Activated naive CD4-positive, alpha-beta T cell treated with anti-CD3 and anti-CD28 coated beads, Interleukin-2, amount 50 U/mL, for 24 hours (primary cell): ENCODE results near the gene SPATA20.

Experiments
- H3K27ac Mint-ChIP-seq: one replicate; pipeline ENCODE4 v1.8.0; 2021; ENCODE audit warnings: mild to moderate bottlenecking, mixed read lengths
- H3K27me3 Mint-ChIP-seq: one replicate; pipeline ENCODE4 v1.8.0; 2021; ENCODE audit warnings: mixed read lengths
- H3K36me3 Mint-ChIP-seq: one replicate; pipeline ENCODE4 v1.8.0; 2021; ENCODE audit warnings: mixed read lengths
- H3K4me1 Mint-ChIP-seq: one replicate; pipeline ENCODE4 v1.8.0; 2021; ENCODE audit warnings: mixed read lengths
- H3K4me3 Mint-ChIP-seq: one replicate; pipeline ENCODE4 v1.8.0; 2021; ENCODE audit warnings: mild to moderate bottlenecking, mixed read lengths
- H3K9me3 Mint-ChIP-seq: one replicate; pipeline ENCODE4 v1.8.0; 2021; ENCODE audit warnings: mixed read lengths

Gene SPATA20

DNA sequence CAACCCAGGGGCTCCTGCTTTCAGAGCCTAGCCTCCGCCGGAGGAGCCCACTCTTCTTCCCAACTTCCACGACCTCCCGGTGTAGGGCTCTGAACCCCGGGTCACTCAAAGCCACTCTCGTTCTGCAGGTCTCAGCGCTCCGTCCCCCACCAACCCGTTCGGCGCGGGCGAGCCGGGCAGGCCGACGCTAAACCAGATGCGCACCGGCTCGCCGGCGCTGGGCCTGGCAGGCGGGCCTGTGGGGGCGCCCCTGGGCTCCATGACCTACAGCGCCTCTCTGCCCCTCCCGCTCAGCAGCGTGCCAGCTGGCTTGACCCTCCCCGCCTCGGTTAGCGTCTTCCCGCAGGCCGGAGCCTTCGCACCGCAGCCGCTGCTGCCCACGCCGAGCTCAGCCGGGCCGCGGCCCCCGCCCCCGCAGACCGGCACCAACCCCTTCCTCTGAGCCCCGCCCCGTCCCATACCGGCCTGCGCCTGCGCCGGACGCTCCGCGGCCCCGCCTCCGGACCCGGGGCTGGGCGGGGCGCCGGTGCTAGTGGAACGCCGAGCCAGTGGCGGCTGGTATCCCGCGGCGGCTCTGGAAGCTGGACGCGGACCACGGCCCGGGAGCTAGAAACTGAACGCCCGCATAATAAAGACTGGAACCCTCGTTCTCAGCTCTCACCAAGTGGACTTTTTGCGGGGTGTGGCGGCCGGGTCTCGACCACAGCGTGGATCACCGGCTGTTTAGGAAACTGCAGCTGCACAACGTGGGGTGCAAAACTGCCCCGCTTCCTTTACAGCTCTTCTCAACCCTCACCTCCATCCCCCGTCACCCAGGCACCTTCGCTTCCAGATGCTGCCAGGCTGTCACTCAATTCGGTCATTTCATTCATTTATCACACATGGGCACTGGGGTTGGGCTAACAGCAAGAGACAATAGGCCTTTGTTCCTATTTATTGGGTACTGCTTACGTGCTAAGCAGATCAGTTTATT, 5.0 kb upstream of the SPATA20 start:
- Mint-ChIP-seq H3K4me3 (peak overlapping the region; percentile 84), H3K27ac (peak overlapping the region; percentile 46), H3K9me3 (no peaks in the 10 kb centered on the region), H3K27me3 (peaks cover 5% of the 10 kb centered on the region), H3K36me3 (no peaks in the 10 kb centered on the region), H3K4me1 (peaks cover 26% of the 10 kb centered on the region)

DNA sequence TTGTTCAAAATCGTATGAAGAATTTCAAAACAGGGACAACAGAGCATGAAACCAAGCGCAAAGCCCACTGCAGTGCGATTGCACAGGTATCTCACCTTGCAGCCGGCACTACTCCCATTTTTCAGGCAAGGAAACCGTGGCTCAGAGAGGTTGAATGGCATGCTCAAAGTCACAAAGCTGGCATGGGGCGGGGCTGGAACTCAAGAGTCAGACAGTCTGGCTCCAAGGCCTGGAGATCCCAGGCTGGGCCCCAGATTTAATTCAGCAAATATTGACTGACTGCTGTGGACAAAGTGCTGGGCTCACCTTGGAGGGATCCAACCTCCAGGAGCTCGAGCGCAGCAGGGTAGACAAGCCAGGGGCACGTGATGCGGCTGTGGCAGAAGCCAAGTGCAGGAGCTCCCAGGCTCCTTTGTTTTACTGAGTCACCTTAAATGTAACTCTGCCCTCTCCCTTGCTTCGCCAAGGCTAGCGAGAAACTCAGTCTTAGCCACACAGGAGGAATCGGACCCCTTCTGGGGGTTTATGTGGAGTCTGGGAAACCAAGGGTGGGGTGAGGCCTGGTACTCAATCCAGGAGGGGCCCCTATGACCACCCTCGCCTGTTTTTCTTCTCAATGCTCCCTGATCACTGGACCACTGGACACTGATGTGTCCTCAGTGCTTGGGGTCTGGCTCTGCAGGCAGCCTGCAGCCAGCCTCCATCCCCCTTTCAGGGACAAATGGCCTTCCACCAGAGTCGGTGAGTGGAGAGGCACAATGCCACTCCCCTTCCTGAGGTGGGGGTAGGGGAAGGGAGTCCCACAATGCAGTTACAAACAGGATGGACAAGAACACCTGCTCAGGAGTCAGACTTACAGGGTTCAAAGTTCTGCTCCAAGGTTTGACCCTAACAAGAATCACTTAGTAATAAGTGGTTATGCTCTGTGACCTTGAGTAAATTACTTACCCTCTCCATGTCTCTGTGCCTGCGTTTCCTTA, 3.9 kb upstream of the SPATA20 start:
- H3K4me1 Mint-ChIP-seq: peaks cover 26% of the 10 kb centered on the region
- H3K4me3 Mint-ChIP-seq: peak overlapping the region; percentile 84
- H3K36me3 Mint-ChIP-seq: no peaks in the 10 kb centered on the region
- peaks cover 5% of the 10 kb centered on the region for H3K27me3 Mint-ChIP-seq
- no peaks in the 10 kb centered on the region for H3K9me3 Mint-ChIP-seq
- H3K27ac Mint-ChIP-seq: no peak overlapping the region

DNA sequence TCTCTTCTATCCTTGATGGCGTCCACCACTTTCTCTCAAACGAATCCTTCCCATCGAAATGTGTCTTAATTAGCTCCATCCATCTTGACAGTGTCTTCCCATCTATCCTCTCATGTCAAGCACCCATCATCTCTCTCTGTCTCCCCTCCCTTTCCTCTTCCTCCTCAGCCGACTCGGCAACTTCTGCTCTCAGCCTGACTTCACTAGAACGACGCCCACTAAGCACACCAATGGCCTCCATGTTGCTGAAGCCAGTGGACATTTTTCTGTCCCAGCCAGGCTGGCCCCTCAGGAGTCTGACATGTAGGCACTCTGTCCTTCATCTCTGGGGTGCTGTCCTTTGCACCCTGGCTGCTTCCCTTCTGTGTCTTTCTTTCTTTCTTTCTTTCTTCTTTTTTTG, 2.5 kb upstream of the SPATA20 start:
- Mint-ChIP-seq H3K4me3 (no peak overlapping the region), H3K36me3 (no peaks in the 10 kb centered on the region), H3K27ac (peak overlapping the region; percentile 68), H3K4me1 (peaks cover 26% of the 10 kb centered on the region), H3K9me3 (no peaks in the 10 kb centered on the region), H3K27me3 (peaks cover 5% of the 10 kb centered on the region)

DNA sequence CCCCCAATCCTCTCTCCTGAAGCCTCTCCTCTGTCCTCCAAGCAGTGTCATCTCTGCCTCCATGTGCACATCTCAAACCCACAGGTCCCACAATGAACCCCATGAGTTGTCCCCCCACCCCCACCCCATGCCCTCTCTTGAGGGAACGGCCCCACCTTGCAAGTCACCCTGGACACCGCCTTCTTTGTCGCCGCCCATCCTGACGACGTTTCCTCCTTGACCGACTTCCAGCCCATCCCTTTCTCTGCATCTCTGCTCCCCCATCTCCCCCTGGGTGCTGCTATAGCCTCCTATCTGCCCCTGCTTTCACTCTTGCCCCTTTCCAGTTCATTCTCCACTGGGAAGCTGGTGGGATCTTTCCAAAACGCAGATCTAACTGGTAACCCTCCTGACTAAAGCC, 1.7 kb upstream of the SPATA20 start:
- H3K27me3 Mint-ChIP-seq: peaks cover 5% of the 10 kb centered on the region
- H3K27ac Mint-ChIP-seq: no peak overlapping the region
- H3K9me3 Mint-ChIP-seq: no peaks in the 10 kb centered on the region
- no peak overlapping the region for H3K4me3 Mint-ChIP-seq
- no peaks in the 10 kb centered on the region for H3K36me3 Mint-ChIP-seq
- H3K4me1 Mint-ChIP-seq: peaks cover 26% of the 10 kb centered on the region

DNA sequence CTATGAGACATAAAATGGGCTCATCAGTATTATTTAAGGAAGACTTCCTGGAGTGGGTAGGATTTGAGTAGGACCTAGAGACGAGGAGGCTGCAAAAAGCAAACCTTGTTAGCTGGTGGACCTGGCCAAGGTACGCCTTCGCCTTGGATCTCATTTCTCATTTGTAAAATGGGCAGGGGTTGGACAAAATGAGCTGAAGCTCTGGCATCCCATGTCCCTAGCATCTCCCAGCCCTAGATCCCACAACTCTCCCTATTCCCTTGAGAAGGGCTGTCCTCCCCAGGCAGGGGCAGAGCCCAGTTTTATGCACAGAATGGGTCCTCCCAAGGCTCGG, 306 bp upstream of the SPATA20 start:
- H3K27ac Mint-ChIP-seq: no peak overlapping the region

DNA sequence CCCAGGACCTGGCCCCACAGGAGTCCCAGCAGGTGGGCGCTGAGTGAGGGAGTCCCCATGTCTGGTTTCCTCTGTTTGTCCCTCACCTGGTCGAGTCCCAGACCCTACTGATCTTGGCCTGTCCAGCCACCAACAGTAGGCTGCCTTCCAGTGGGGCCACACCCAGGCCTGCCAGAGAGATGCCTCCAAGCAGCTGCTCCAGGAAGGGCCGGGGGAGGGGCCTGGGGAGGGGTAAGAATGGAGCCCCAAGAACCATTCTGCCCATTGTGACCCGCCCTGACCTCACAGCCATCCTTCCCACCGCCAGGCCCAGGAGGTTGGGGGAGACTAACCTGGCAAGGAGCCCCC, 736 bp downstream of the SPATA20 start:
- Mint-ChIP-seq H3K27me3 (peaks cover 5% of the 10 kb centered on the region), H3K4me1 (peaks cover 16% of the 10 kb centered on the region), H3K9me3 (no peaks in the 10 kb centered on the region), H3K4me3 (peak overlapping the region; percentile 57), H3K36me3 (no peaks in the 10 kb centered on the region), H3K27ac (no peak overlapping the region)

More for the DNA sequence above, 306 bp upstream of the SPATA20 start:
- Mint-ChIP-seq H3K9me3 (no peaks in the 10 kb centered on the region), H3K4me1 (peaks cover 24% of the 10 kb centered on the region), H3K36me3 (no peaks in the 10 kb centered on the region), H3K27me3 (peaks cover 5% of the 10 kb centered on the region), H3K4me3 (peak overlapping the region; percentile 26)

DNA sequence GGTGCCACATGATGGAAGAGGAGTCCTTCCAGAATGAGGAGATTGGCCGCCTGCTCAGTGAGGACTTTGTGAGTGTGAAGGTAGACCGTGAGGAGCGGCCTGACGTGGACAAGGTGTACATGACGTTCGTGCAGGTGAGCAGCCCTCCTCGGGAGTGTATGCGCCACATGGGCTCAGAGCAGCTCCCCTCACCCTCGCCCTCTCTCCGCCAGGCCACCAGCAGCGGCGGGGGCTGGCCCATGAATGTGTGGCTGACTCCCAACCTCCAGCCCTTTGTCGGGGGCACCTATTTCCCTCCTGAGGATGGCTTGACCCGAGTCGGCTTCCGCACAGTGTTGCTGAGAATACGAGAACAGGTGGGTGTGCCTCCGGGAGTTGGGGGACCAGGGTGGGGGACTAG, 1.9 kb downstream of the SPATA20 start:
- no peaks in the 10 kb centered on the region for H3K9me3 Mint-ChIP-seq
- H3K36me3 Mint-ChIP-seq: no peaks in the 10 kb centered on the region
- H3K27ac Mint-ChIP-seq: no peak overlapping the region
- H3K4me3 Mint-ChIP-seq: no peak overlapping the region
- peaks cover 3% of the 10 kb centered on the region for H3K27me3 Mint-ChIP-seq
- H3K4me1 Mint-ChIP-seq: peaks cover 16% of the 10 kb centered on the region

DNA sequence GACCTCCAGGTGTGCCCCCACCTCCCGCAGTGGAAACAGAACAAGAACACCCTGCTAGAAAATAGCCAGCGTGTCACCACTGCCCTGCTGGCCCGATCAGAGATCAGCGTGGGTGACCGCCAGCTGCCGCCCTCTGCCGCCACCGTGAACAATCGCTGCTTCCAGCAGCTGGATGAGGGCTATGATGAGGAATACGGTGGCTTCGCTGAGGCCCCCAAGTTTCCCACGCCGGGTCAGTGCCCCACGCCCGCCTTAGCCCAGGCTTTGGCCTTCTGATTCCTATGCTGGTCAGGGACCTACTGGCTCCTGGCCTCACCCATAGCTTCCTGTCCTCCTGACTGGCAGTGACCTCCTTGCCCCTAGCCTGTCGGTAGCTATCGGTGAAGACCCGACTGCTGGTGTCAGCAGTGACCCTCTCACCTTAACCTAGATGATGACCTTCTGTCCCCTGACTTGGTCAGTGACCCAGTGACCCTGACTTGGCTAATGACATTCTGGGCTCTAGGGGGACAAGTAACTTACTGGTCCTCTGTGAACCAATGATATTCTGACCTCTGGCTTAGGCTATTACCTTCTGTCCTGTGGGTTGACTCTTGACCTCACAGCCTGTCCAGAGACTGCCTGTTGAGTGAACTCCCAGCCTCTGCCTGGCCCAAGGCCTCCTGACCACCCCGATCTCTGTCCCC, 2.4 kb downstream of the SPATA20 start:
- H3K9me3 Mint-ChIP-seq: no peaks in the 10 kb centered on the region
- H3K27ac Mint-ChIP-seq: no peak overlapping the region
- H3K4me1 Mint-ChIP-seq: peaks cover 12% of the 10 kb centered on the region
- H3K36me3 Mint-ChIP-seq: no peaks in the 10 kb centered on the region
- H3K4me3 Mint-ChIP-seq: no peak overlapping the region
- no peaks in the 10 kb centered on the region for H3K27me3 Mint-ChIP-seq

DNA sequence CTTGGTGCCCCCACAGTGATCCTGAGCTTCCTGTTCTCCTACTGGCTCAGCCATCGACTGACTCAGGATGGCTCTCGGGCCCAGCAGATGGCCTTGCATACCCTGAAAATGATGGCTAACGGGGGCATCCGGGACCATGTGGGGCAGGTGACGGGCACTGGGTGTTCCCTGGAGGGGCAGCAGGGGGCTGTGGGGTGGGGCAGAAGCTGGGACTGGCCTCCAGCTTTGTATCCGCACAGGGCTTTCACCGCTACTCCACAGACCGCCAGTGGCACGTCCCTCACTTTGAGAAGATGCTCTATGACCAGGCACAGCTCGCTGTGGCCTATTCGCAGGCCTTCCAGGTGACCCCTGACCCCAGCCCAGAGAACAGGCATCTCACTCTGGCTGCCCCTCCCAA, 3.0 kb downstream of the SPATA20 start:
- H3K27ac Mint-ChIP-seq: no peak overlapping the region
- peaks cover 9% of the 10 kb centered on the region for H3K4me1 Mint-ChIP-seq
- no peaks in the 10 kb centered on the region for H3K27me3 Mint-ChIP-seq
- no peak overlapping the region for H3K4me3 Mint-ChIP-seq
- no peaks in the 10 kb centered on the region for H3K36me3 Mint-ChIP-seq
- H3K9me3 Mint-ChIP-seq: no peaks in the 10 kb centered on the region

DNA sequence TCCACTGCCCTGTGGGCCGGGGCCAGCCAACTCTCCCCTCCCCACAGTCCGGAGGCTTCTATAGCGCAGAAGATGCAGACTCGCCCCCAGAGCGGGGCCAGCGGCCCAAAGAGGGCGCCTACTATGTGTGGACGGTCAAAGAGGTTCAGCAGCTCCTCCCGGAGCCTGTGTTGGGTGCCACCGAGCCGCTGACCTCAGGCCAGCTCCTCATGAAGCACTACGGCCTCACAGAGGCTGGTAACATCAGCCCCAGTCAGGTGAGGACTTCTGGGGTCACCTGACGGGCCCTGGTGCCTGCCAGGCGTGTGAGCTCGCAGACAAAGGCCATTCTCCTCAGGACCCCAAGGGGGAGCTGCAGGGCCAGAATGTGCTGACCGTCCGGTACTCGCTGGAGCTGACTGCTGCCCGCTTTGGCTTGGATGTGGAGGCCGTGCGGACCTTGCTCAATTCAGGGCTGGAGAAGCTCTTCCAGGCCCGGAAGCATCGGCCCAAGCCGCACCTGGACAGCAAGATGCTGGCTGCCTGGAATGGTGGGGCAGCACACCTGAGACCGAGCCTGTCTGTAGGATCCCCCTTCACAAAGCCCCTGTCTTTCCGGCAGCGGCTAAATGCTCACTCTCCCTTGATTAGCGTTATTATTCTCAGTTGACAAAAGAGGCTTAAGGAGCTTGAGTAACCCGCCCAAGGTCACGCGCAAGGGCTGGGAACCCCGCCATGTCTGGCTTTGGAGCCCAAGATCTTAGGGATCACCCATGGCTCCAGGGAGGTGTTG, 3.9 kb downstream of the SPATA20 start:
- Mint-ChIP-seq H3K27ac (no peak overlapping the region), H3K36me3 (peaks cover 2% of the 10 kb centered on the region), H3K4me3 (no peak overlapping the region), H3K9me3 (no peaks in the 10 kb centered on the region), H3K4me1 (peaks cover 9% of the 10 kb centered on the region), H3K27me3 (no peaks in the 10 kb centered on the region)

DNA sequence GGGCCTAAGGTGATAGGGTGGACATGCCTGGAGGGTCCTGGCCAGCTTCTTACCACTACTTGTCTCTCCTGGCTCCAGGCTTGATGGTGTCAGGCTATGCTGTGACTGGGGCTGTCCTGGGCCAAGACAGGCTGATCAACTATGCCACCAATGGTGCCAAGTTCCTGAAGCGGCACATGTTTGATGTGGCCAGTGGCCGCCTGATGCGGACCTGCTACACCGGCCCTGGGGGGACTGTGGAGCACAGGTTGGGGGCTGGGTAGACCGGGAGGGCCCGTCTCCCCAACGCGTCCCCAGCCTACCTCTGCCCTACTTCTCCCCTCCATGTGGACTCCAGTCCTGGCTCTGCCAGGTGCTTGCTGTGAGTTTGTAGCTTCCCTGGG, 4.5 kb downstream of the SPATA20 start:
- H3K27me3 Mint-ChIP-seq: no peaks in the 10 kb centered on the region

DNA sequence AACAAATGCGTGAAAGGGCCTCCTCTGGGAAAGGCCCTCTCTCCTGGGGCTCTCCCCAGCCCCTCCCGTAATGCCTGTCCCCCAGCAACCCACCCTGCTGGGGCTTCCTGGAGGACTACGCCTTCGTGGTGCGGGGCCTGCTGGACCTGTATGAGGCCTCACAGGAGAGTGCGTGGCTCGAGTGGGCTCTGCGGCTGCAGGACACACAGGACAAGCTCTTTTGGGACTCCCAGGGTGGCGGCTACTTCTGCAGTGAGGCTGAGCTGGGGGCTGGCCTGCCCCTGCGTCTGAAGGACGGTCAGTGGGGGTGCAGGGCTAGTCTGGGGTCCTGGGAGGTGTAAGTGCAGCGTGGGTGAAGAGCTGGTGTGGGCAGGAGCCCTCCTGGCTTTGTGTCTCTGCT, 4.9 kb downstream of the SPATA20 start:
- no peak overlapping the region for H3K27ac Mint-ChIP-seq
- no peaks in the 10 kb centered on the region for H3K27me3 Mint-ChIP-seq
- H3K36me3 Mint-ChIP-seq: peaks cover 2% of the 10 kb centered on the region
- peaks cover 1% of the 10 kb centered on the region for H3K4me1 Mint-ChIP-seq
- H3K9me3 Mint-ChIP-seq: no peaks in the 10 kb centered on the region
- H3K4me3 Mint-ChIP-seq: no peak overlapping the region

More for the DNA sequence above, 4.5 kb downstream of the SPATA20 start:
- H3K9me3 Mint-ChIP-seq: no peaks in the 10 kb centered on the region
- peaks cover 6% of the 10 kb centered on the region for H3K4me1 Mint-ChIP-seq
- H3K4me3 Mint-ChIP-seq: no peak overlapping the region
- peaks cover 2% of the 10 kb centered on the region for H3K36me3 Mint-ChIP-seq
- H3K27ac Mint-ChIP-seq: no peak overlapping the region

DNA sequence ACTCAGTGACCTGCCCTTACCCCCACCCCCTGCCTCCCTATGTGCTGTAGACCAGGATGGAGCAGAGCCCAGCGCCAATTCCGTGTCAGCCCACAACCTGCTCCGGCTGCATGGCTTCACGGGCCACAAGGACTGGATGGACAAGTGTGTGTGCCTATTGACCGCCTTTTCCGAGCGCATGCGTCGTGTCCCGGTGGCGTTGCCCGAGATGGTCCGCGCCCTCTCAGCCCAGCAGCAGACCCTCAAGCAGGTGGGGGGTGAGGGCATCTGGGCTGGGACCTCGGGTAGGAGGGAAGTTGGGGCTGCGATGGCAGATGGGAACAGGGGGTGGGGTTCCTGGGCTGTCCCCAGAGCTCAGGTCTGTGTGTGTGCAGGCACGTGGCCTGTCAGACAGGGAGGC, 7.2 kb downstream of the SPATA20 start:
- no peak overlapping the region for H3K4me3 Mint-ChIP-seq
- H3K9me3 Mint-ChIP-seq: no peaks in the 10 kb centered on the region
- peaks cover 7% of the 10 kb centered on the region for H3K4me1 Mint-ChIP-seq
- peaks cover 7% of the 10 kb centered on the region for H3K27me3 Mint-ChIP-seq
- H3K36me3 Mint-ChIP-seq: peaks cover 2% of the 10 kb centered on the region
- no peak overlapping the region for H3K27ac Mint-ChIP-seq

DNA sequence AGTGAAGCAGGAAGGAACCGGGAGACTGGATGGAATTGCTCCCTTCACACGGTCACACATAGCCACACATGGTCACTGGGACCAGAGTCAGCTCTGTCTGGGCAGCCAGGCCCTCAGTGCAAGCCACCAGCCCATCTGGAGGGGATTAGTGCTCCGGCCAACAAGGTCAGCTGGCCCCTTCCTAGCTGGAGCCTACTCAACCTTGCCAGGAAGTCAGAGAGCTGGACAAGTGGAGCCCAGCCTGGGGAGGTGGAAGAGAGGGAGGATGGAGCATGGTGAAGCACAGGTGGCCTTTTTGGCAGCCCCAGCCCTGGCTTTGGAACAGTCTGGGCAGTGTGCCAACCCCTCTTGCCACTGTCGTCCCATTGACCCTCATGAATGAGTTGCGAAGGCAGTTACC, 9.8 kb downstream of the SPATA20 start:
- H3K27me3 Mint-ChIP-seq: peaks cover 9% of the 10 kb centered on the region
- H3K27ac Mint-ChIP-seq: no peak overlapping the region
- H3K36me3 Mint-ChIP-seq: peaks cover 2% of the 10 kb centered on the region
- H3K4me3 Mint-ChIP-seq: no peak overlapping the region
- no peaks in the 10 kb centered on the region for H3K9me3 Mint-ChIP-seq
- peaks cover 12% of the 10 kb centered on the region for H3K4me1 Mint-ChIP-seq

DNA sequence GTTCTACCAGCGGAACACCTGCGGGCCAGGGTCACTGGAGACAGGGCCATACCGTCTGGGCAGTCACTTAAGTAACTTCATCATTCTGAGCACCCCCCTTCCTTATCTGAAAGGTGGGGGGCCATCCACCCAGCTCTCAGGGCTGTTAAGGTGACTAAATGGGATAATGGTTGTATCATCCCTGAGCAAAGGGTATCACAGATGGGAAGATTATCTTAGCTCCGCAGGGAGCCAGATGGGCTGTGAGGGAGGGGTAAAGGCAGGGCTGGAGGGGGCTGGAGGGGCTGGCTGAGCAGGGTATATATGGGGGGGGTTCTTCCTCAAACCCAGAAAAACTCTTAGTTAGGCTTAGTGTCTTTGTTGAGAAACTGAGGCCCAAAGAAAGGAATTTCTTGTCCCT, 10.7 kb downstream of the SPATA20 start:
- Mint-ChIP-seq H3K4me1 (peaks cover 18% of the 10 kb centered on the region), H3K27ac (no peak overlapping the region), H3K36me3 (peaks cover 2% of the 10 kb centered on the region), H3K4me3 (no peak overlapping the region), H3K9me3 (no peaks in the 10 kb centered on the region), H3K27me3 (peaks cover 14% of the 10 kb centered on the region)
